HCT116 (cell line): ENCODE data around the gene GPR61. TPM values are rescaled to one million over a fixed set of nuclear protein-coding genes. Genes with fewer than 3 reads are reported as not detected.

Source experiments
- ATAC-seq: fragments of 200-7000 bp; cut with Tn5 transposase; 2 replicates; pipeline ENCODE4 v1.9.1; 2020; ENCODE audit warnings: mild to moderate bottlenecking, moderate library complexity
- BruUV-seq: library from RNA; stranded (reverse); fragments of 400-500 nt; replicated peaks from 2 replicates; lab custom pipeline; 2021; lab: Mats Ljungman, UMichigan
- CTCF ChIA-PET: fragments of 300-600 bp; sonication (Branson Sonifier 250); formaldehyde crosslinking; loops from one replicate; lab custom pipeline; 2021; ENCODE audit warnings: antibody characterized with exemption; lab: Charles Lee
- POLR2A ChIA-PET: fragments of 300-600, 350-600 bp; sonication (Branson Sonifier 250); formaldehyde crosslinking; loops from one replicate; lab custom pipeline; 2021; ENCODE audit warnings: antibody characterized with exemption; lab: Charles Lee
- RAD21 ChIA-PET, 2 experiments: fragments of 300-600 bp; sonication (Branson Sonifier 250); formaldehyde crosslinking; loops; one replicate each; lab custom pipeline; 2023; ENCODE audit warnings: low total read pairs in 2 of 2; ENCODE audit not compliant: uncharacterized antibody in 2 of 2, unreplicated experiment in 2 of 2, low non-redundant PET in 1 of 2; lab: Charles Lee
- DNase-seq: peaks from one replicate; pipeline ENCODE4 v3.0.0-alpha.2; 2010; ENCODE audit warnings: low read depth, low spot score
- H2AFZ ChIP-seq: fragments of 200-600 bp; shearing (Covaris generic), sonication (generic); 2 replicates; pipeline ENCODE4 v1.6.1; 2017; ENCODE audit warnings: low read depth, mixed run types, mixed read lengths, antibody characterized with exemption, low read length; ENCODE audit not compliant: poor library complexity, severe bottlenecking
- H3K27ac ChIP-seq: 2 replicates; pipeline ENCODE4 v1.5.1; 2012; ENCODE audit warnings: low read depth, low read length
- H3K27me3 ChIP-seq: fragments of 200-600 bp; sonication (generic); 2 replicates; pipeline ENCODE4 v1.6.1; 2016; ENCODE audit warnings: mixed run types, low read length, mixed read lengths; ENCODE audit not compliant: insufficient read depth
- H3K36me3 ChIP-seq, 2 experiments: fragments of 200-500 bp in 1 of 2; fragments of 200-600 bp in 1 of 2; sonication (Bioruptor generic) in 1 of 2; sonication (generic) in 1 of 2; 2 replicates each; pipeline versions ENCODE4 v1.5.1 to v1.6.1; 2014 to 2016; ENCODE audit warnings: low read length in 2 of 2, inconsistent platforms in 1 of 2, mixed read lengths in 1 of 2, mixed run types in 1 of 2; ENCODE audit not compliant: insufficient read depth in 2 of 2, control insufficient read depth in 1 of 2
- H3K4me1 ChIP-seq, 2 experiments: fragments of 200-600 bp in 1 of 2; sonication (generic) in 1 of 2; 2 replicates each; pipeline versions ENCODE4 v1.5.1 to v1.6.1; 2012 to 2017; ENCODE audit warnings: low read length in 2 of 2, inconsistent platforms in 1 of 2, mild to moderate bottlenecking in 1 of 2, mixed read lengths in 1 of 2, mixed run types in 1 of 2, moderate library complexity in 1 of 2; ENCODE audit not compliant: insufficient read depth in 2 of 2, control insufficient read depth in 1 of 2
- H3K4me2 ChIP-seq: fragments of 200-600 bp; sonication (generic); 2 replicates; pipeline ENCODE4 v1.6.1; 2017; ENCODE audit warnings: mixed run types, low read length, mixed read lengths
- H3K4me3 ChIP-seq, 2 experiments: fragments of 200-600 bp in 1 of 2; sonication (generic) in 1 of 2; replicated peaks in 1 of 2; 2 replicates each; pipeline ENCODE4 v1.5.1; 2011 to 2016; ENCODE audit warnings: low read length in 2 of 2, control low read depth in 1 of 2, low read depth in 1 of 2, mild to moderate bottlenecking in 1 of 2, mixed read lengths in 1 of 2, mixed run types in 1 of 2
- H3K79me2 ChIP-seq: fragments of 200-600 bp; sonication (generic); 2 replicates; pipeline ENCODE4 v1.6.1; 2017; ENCODE audit warnings: mild to moderate bottlenecking, mixed run types, low read length, moderate library complexity, mixed read lengths; ENCODE audit not compliant: insufficient read depth
- H3K9ac ChIP-seq: fragments of 200-600 bp; sonication (generic); 2 replicates; pipeline ENCODE4 v1.6.1; 2016; ENCODE audit warnings: low read length, mixed read lengths
- H3K9me2 ChIP-seq: fragments of 200-600 bp; sonication (generic), shearing (Covaris generic); 2 replicates; pipeline ENCODE4 v1.6.1; 2017; ENCODE audit warnings: mixed run types, mild to moderate bottlenecking, moderate library complexity; ENCODE audit not compliant: insufficient read depth
- H3K9me3 ChIP-seq, 2 experiments: fragments of 200-500 bp in 1 of 2; fragments of 200-600 bp in 1 of 2; sonication (Bioruptor generic) in 1 of 2; sonication (generic) in 1 of 2; 2 replicates each; pipeline ENCODE4 v1.6.1; 2014 to 2017; ENCODE audit warnings: low read length in 2 of 2, mixed read lengths in 2 of 2, inconsistent platforms in 1 of 2, low read depth in 1 of 2, mild to moderate bottlenecking in 1 of 2, mixed run types in 1 of 2, moderate library complexity in 1 of 2; ENCODE audit not compliant: control insufficient read depth in 1 of 2, insufficient read depth in 1 of 2
- H4K20me1 ChIP-seq: fragments of 200-600 bp; sonication (generic), shearing (Covaris generic); 2 replicates; pipeline ENCODE4 v1.6.1; 2017; ENCODE audit warnings: mixed run types, mild to moderate bottlenecking, moderate library complexity; ENCODE audit not compliant: insufficient read depth
- ATF3 ChIP-seq: IDR thresholded peaks from 2 replicates; pipeline ENCODE4 v1.6.1; 2012
- CTCF ChIP-seq, 3 experiments: fragments of 200-600 bp in 1 of 3; sonication (generic) in 1 of 3; IDR thresholded peaks in 2 of 3; conservative IDR thresholded peaks in 1 of 3; 2 replicates each; pipeline ENCODE4 v1.5.1; 2012 to 2017; ENCODE audit warnings: low read depth in 2 of 3, low read length in 2 of 3, antibody characterized with exemption in 1 of 3, borderline replicate concordance in 1 of 3, control low read depth in 1 of 3, mild to moderate bottlenecking in 1 of 3, mixed read lengths in 1 of 3, mixed run types in 1 of 3, moderate library complexity in 1 of 3; ENCODE audit not compliant: insufficient read depth in 1 of 3
- ELF1 ChIP-seq: IDR thresholded peaks from 2 replicates; pipeline ENCODE4 v1.6.1; 2012; ENCODE audit warnings: low read depth, borderline replicate concordance
- EZH2 ChIP-seq: fragments of 200-600 bp; sonication (generic); IDR thresholded peaks from 2 replicates; pipeline ENCODE4 v1.6.1; 2017; ENCODE audit warnings: antibody characterized with exemption, mixed run types
- EZH2phosphoT487 ChIP-seq: fragments of 200-600 bp; IDR thresholded peaks from 2 replicates; pipeline ENCODE4 v1.6.1; 2018; ENCODE audit warnings: antibody characterized with exemption, borderline replicate concordance
- MAX ChIP-seq: IDR thresholded peaks from 2 replicates; pipeline ENCODE4 v1.6.1; 2012
- REST ChIP-seq: IDR thresholded peaks from 2 replicates; pipeline ENCODE4 v1.6.1; 2012; ENCODE audit warnings: low read depth
- SP1 ChIP-seq: IDR thresholded peaks from 2 replicates; pipeline ENCODE4 v1.6.1; 2012; ENCODE audit warnings: low read depth
- TCF7L2 ChIP-seq: IDR thresholded peaks from 2 replicates; pipeline ENCODE4 v1.7.0; 2011; ENCODE audit warnings: borderline replicate concordance, inconsistent platforms; ENCODE audit not compliant: insufficient read depth, insufficient read length; ENCODE audit errors: extremely low read depth
- YY1 ChIP-seq: IDR thresholded peaks from 2 replicates; pipeline ENCODE4 v1.6.1; 2011; ENCODE audit warnings: low read length, low read depth, moderate library complexity, mild to moderate bottlenecking; ENCODE audit not compliant: insufficient replicate concordance; ENCODE audit errors: extremely low read depth
- ZBTB33 ChIP-seq: IDR thresholded peaks from 2 replicates; pipeline ENCODE4 v1.6.1; 2011; ENCODE audit warnings: mild to moderate bottlenecking, low read length, moderate library complexity; ENCODE audit not compliant: insufficient replicate concordance; ENCODE audit errors: extremely low read depth
- ZFX ChIP-seq: fragments of 450-650 bp; IDR thresholded peaks from 2 replicates; pipeline ENCODE4 v1.6.1; 2017
- ZNF274 ChIP-seq: fragments of 200-500 bp; sonication (Bioruptor generic); IDR thresholded peaks from 2 replicates; pipeline ENCODE4 v1.6.1; 2014; ENCODE audit warnings: mild to moderate bottlenecking, low read depth, low read length, inconsistent platforms
- intact Hi-C: fragments of 100-400 bp; cut with micrococcal nuclease; formaldehyde crosslinking; loops from 2 replicates; pipeline ENCODE4 v1.10.0; 2022
- total RNA-seq: library from RNA; stranded (reverse); gene quantifications from one replicate; pipeline ENCODE4 v1.2.1, GENCODE V29; 2021; ENCODE audit not compliant: unreplicated experiment

Gene GPR61
- total RNA-seq, 1 experiment from 2014 or later: not detected

GRCh38 chr1:109508873-109509175 lies 30.8 kb upstream of the GPR61 start:
- intact Hi-C loops: no loop called here
- no peak for ATAC-seq
- H3K36me3 ChIP-seq: no peaks in the 10 kb centered on the region
- no peak for TF ChIP-seq ZNF274
- no peak for TF ChIP-seq YY1
- TF ChIP-seq SP1: no peak
- TF ChIP-seq ELF1: no peak
- no peak for TF ChIP-seq MAX
- TF ChIP-seq ATF3: no peak
- TF ChIP-seq TCF7L2: no peak
- no peak for TF ChIP-seq EZH2phosphoT487
- TF ChIP-seq ZBTB33: no peak
- TF ChIP-seq CTCF (IDR thresholded peaks at IDR 0.05 in 2 of 3, conservative IDR thresholded peaks at IDR 0.05 in 1 of 3; ENCODE audit: borderline replicate concordance in 1 of 3, insufficient read depth in 1 of 3, low read depth in 2 of 3, low read length in 2 of 3): no peak
- TF ChIP-seq ZFX: no peak
- TF ChIP-seq EZH2: no peak
- no peak for TF ChIP-seq REST
- TF ChIP-seq, all 23 proteins: peak for 0
- Histone ChIP-seq H3K27ac (no peak overlapping the region), H3K4me3 (no peak overlapping the region), H4K20me1 (no peaks in the 10 kb centered on the region), H3K4me2 (no peak overlapping the region), H3K4me1 (peaks cover 0 to 5% of the 10 kb centered on the region in 2 experiments; a peak in 2 of 4 replicates), H3K9me2 (no peaks in the 10 kb centered on the region; the same call in 1 of the 2 replicates), H2AFZ (no peak overlapping the region), H3K9me3 (no peaks in the 10 kb centered on the region), H3K27me3 (peaks cover 7% of the 10 kb centered on the region; the same call in 1 of the 2 replicates), H3K9ac (no peak overlapping the region), H3K79me2 (no peaks in the 10 kb centered on the region)
- ChIA-PET POLR2A (no interaction called here), CTCF (no interaction called here), RAD21 (no interaction called here)
- no peak for DNase-seq
- BruUV-seq: no TSS peak
